GM18858 (cell line): Measurements from ENCODE around the gene RIGI.
"Not testable (repeated sequence)": the region's sequence is repeated elsewhere in the genome, so short reads cannot be mapped to it uniquely, and the experiment has no call there.

ENCODE experiments used
- ATAC-seq: cut with Tn5 transposase; IDR thresholded peaks from one replicate; pipeline ENCODE4 v1.9.1; 2021; ENCODE audit not compliant: unreplicated experiment

Gene RIGI

DNA sequence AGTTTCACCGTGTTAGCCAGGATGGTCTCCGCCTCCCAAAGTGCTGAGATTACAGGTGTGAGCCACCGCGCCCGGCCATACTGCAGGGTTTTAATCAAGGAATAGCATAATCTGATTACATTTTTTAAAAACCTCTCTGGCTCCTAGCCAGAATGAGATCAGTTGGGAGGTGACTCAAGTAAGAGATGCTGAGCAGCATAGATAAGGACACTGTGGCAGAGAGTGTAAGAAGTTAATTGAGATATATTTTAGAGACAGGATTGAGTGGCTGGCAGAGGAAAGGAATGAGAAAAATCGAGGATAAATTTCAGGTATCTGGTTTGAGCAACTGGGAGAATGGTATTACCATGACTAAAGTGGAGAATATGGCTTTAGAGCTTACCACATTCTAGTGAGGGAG lies 7.3 kb upstream of the RIGI start:
- ATAC-seq: no peak

DNA sequence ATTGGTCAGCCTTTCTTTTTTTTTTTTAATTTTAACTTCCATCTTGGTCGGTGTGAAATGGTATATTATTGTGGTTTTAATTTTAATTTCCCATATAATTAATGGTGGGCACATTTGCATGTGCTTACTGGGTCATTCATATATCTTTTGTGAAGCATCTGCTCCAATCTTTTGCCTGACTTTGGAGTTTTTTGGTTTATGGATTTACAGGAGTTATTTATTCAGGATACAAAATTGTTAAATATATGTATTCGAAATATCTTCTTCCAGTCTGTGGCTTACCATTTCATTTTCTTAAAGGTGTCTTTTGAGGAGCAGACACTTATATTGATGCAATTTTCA lies 682 bp upstream of the RIGI start:
- no peak for ATAC-seq

DNA sequence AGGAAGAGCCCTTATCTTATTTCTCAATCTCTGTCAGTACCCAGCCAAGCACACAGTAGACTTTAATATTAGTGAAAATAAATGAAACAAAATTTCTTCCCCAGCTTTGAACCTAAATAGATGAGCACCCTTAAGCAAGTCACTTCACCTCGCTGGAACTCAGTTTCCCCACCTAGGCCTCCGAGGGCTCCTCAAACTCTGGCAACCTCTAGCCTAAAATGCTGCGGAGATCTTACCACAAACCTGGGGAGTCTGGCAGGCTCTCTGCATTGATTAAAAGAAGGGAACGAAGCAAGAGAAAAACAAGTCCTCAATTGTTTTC lies 326 bp downstream of the RIGI start:
- peak; percentile 8 for ATAC-seq

DNA sequence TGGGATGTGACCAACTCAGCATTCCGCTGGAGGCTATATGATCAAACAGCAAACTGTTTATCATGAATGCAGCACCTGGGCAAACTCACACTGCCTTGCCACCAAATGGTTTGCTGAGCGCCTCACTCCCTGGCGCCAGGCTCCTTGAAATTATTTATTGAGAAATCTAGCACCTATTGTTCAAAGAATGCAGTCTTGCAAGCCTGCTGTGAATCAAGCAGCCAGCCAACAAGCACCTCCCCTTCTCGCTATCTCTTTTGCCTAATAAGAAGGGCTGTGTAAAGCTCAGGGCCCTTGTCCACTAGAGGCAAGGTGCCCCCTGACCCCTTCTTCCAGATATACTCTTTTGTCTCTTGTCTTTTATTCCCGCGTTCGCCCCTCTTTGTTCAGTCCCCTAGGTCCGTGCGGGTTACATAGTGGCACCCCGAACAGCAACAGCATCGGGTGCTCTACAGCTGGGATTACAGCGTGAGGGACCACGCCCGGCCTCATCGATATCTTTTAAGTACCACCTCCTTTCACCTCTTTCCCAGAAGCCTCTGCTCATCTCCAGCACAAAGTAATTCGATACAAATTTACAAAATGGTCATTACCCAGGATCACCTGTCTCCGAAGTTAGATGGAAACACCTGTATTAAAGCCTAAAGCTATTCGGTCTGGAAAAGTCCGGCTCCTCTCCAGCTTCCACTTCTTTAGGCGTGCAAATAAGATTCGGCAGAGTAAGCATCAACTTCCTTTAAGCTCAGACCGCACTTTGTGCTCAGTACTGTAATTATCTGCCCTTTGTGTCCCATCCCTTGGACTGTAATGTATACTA lies 896 bp downstream of the RIGI start:
- peak; percentile 14 for ATAC-seq

DNA sequence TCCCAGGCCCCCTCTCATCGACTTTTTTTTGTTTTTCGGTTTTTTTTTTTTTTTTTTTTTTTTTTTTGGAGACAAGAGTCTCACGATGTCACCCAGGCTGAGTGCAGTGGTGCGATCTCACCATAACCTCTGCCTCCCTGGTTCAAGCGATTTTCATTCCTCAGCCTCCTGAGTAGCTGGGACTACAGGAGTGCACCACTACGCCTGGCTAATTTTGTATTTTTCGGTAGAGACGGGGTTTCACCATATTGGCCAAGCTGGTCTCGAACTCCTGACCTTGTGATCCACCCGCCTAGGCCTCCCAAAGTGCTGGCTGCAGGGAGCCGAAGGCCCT lies 1.5 kb downstream of the RIGI start:
- not testable (repeated sequence) for ATAC-seq

DNA sequence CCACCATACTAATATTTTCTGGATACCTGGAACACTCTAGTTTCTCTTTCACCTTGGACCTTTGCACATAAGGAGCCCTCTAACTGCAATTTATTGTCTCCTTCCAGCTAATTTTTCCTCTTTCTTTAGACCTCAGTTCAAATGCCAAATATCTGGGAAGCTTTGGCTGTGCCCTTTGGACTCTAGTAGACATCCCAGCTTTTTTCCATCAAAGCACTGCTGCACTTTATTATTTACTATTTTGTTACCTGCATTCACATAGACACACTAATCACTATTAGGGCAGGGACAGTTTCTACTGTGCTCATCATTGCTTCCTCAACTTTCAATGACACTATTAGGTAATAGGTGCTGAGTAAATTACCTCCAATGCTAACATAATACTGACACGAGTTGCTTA lies 2.1 kb downstream of the RIGI start:
- ATAC-seq: no peak

DNA sequence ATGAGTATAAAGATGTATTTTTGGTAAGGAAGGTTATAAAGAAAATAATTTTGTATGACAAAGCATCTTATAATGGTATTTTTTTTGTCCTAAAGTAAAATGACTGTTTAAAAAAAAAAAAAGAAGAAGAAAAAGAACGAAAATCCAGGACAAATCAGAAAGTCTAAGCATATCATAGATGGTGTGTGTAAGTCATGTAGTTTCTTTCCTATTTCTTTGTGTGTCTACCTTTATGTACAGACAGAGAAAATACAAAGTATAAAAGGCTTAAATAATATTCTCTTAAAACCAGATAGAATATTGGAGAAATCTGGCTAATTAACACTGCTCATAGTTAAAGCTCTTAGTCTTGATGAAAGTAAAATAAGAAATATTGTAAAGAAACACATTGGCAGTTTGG lies 7.7 kb downstream of the RIGI start:
- no peak for ATAC-seq

DNA sequence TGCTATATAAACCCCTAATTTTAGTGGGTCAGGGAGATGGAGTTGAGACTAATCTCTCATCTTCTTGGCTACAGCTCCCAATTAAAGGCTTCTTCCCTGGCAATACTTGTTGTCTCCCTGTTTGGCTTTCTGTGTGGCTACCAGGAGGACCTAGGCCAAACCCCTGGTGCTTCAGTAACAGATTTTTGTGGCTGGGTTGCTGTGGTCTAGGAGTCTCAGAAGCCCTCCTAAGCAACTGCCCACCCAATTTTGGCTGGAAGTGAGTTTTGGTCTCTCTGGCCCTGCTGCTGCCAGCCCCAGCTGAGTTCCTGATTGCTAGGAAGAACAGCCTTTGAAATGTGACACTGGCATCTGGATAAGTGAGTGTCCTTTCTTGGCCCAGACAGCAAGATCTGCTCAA lies 9.8 kb downstream of the RIGI start:
- no peak for ATAC-seq

DNA sequence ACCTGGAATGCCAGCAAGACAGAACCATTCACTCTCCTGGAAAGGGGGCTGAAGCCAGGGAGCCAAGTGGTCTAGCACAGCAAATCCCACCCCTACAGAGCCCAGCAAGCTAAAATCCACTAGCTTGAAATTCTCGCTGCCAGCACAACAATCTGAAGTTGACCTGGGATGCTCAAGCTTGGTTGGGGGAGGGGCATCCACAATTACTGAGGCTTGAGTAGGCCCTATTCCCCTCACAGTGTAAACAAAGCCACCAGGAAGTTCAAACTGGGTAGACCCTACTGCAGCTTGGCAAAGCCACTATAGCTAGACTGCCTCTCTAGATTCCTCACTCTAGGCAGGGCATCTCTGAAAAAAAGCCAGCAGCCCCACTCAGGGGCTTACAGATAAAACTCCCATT lies 17.3 kb downstream of the RIGI start:
- ATAC-seq: no peak

DNA sequence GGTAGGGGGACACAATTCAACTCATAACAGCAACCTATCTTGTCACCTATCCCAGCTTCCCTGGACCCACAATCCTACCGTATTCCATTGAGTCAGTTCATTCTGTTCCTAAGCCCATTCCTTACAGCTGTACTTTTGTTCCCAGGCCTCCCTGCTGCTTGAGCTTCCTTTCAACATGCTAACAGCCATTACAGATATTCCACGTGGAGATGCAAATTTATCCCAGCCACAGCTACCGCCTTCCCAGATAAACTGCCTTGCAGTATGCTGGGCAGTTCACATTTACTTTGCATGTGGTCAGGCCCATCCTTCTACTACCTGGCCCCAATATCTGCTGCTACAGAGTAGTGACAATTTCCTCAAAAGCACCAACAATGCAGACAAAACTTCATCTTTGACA lies 23.0 kb downstream of the RIGI start:
- no peak for ATAC-seq

DNA sequence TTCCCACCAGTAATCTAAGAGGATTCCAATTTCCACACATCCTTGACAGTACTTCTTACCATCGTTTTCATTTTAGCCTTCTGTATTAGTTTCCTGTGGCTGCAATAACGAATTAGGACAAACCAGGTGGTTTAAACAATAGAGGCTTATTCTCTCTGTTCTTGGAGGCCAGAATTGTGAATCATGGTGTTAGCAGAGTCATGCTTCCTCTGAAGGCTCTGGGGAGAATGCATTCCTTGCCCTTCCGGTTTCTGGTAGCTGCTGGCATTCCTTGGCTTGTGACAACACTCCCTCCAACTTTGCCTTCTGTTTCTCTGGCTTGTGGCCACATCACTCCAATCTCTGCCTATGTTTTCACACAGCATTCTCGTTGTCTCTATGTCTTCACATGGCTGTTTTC lies 23.5 kb downstream of the RIGI start:
- ATAC-seq: no peak

DNA sequence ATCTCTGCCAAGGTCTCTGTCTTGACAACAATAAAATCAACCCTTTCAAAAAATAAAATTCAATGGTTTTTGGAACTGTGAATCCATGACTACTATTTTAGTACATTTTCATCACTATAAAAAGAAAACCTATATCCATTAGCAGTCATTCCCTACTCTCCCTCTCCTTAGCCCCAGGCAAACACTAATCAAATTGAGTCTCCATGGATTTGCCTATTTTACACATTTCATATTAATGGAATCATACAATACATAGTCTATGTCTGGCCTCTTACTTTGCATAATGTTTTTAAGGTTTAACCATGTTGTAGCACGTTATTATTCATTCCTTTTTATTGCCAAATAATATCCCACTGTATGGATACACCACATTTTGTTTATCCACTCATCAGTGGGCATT lies 24.1 kb downstream of the RIGI start:
- ATAC-seq: no peak

DNA sequence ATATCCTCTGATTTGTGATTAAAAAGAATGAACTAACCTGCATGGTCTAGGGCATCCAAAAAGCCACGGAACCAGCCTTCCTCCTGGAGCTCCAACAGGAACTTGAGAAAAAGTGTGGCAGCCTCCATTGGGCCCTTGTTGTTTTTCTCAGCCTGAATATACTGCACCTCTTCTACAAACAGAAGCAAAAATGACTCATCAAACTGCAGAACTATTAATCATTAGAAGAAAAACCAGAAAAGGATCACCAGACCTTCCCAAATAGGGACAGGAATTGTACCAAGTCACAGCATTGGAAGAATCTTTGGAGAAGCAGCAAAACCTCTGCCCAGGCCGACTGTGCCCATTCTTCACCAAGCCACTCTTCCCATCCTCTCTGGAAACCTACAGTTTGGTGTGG lies 25.2 kb downstream of the RIGI start:
- ATAC-seq: no peak

DNA sequence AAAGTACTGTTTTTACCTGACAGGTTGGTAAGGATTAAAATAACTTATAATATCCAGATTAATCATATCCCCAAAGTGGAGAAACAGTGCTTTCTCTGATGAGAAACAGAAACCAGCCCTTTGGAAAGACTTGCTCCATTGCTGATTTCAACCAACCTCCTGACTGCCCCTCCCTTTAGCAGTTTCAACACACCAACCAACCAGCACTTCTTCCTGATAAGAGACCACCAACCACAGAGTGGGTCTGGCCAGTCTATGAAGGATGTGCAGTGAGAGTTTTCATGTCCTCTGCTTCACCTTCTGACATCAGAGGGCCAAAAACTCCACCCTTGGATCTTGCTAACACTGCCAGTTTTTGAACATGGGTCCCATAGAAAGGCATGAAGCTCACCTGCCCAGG lies 28.1 kb downstream of the RIGI start:
- no peak for ATAC-seq

DNA sequence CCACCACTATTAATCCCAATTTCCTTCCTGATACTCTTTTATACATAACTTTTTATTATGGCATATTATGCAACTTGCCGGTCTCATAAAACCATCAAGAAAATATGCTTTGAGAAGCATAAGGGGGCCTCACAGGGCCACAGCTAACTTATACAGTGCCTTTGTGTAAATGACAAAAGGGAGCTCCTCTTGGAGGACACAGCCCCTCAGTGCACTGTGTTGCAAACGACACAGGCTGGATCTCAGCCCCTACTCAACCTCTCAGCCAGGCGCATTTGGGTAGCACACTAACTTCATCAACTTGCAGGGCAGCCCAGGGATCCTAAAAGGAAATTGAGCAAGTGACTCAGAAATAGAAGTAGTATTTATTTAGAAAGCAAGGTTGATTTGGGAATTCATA lies 35.4 kb downstream of the RIGI start:
- ATAC-seq: no peak

DNA sequence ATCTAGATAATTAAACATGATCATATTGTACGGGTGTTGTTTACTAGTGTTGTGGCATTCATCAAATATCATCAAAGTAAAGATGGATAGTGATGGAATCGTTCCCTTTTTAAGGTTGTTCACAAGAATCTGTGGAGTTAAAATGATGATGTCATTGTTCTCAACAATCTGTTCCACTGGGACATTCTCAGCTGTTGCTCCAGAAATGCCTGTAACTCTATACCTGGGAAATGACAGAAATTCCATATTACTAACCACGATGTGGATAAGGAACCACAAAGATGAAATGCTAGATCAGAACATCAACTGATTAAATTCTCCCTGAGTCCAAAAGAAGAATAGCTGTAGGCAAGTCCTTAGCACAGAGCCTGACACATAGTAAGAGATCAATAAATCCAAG lies 38.0 kb downstream of the RIGI start:
- ATAC-seq: no peak

DNA sequence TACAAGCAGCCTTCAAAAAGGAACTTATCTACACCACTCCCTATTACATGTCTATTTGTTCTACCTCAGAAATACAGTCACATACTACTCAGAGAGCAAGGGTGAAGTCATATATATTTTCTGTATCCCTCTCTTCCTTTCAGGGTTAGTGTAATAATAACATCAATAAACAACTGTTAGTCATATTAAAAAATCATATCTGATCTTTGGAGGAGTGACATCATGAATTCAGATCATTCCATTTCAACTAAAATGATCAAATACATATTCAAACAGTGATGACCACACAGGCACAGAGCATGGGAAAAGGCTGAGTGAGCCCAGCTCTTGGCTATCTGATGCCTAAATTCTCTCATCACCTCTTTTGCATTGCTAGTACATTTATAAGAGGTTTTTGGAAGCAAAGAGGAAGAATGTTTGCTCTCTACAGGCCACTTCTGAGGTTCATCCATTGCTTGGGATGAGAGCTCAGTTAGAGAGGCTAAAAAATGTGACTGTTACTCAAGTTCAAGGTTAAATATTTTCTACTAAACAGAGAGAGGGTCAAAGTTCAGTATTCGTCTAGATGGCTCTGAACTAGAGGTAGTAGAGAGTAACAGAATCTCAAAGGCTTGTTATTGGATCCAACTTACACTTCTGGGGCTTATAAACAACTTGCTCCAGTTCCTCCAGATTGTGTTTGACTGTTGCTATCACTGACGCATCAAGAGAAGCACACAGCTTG lies 39.0 kb downstream of the RIGI start:
- ATAC-seq: no peak

DNA sequence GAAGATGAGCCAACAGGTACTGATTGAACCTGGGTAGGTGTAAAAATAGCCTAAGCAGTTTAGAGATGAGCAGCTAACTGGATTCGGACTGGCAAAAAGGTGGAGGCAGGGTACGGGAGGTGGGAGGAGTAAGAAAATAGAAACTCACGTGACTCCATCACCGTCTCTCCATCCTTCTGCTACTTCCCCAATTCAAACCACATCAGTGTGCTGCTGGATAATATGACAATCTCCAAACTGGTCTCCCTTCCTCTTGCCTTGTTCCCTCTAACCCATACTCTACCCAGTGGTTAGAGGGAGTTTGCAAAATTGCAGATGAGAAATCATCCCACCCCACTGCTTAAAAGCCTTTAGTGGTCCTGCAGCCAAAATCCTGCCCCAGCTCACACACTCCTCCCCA lies 42.7 kb downstream of the RIGI start:
- ATAC-seq: no peak
